HEK293T (cell line): ENCODE measurements around the gene SKAP1.

Experiments
- BHLHE40 ChIP-seq: fragments of 450-650 bp; IDR thresholded peaks from 2 replicates; pipeline ENCODE4 v1.6.1; 2016; ENCODE audit warnings: mild to moderate bottlenecking, moderate library complexity, borderline replicate concordance
- ELF4 ChIP-seq: fragments of 450-650 bp; IDR thresholded peaks from 2 replicates; pipeline ENCODE4 v1.6.1; 2017; ENCODE audit warnings: antibody characterized with exemption
- FOXA1 ChIP-seq: fragments of 450-650 bp; IDR thresholded peaks from 2 replicates; pipeline ENCODE4 v1.6.1; 2016; ENCODE audit warnings: mild to moderate bottlenecking
- FOXK2 ChIP-seq: fragments of 450-650 bp; IDR thresholded peaks from 2 replicates; pipeline ENCODE4 v1.6.1; 2016; ENCODE audit warnings: mild to moderate bottlenecking
- L3MBTL2 ChIP-seq: fragments of 450-650 bp; conservative IDR thresholded peaks from 2 replicates; pipeline ENCODE4 v1.6.1; 2016; ENCODE audit warnings: mild to moderate bottlenecking
- SP1 ChIP-seq: fragments of 450-650 bp; IDR thresholded peaks from 2 replicates; pipeline ENCODE4 v1.6.1; 2017
- SUZ12 ChIP-seq: fragments of 450-650 bp; IDR thresholded peaks from 2 replicates; pipeline ENCODE4 v1.6.1; 2016; ENCODE audit warnings: mild to moderate bottlenecking
- TARDBP ChIP-seq: fragments of 450-650 bp; IDR thresholded peaks from 2 replicates; pipeline ENCODE4 v1.6.1; 2016

DNA sequence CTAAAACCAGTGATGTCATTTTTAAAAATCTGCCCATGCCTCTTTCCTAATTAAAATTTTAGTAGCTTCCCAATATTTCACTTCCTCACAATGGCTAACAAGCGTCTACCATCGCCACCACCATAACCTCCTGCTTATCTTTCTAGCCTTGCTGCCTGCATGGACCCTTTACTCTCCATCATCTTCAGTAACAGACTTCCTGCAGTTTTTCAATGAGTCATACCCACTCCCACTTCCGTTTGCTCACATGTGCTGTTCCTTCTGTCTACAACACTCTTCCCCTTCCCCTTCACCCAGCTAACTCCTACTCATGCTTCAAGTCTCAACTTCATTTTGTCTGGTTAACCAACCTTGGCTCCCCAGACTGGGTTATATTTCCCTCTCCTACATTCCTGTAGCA lies 12.8 kb upstream of the SKAP1 start:
- TF ChIP-seq TARDBP, result no peak
- no peak for TF ChIP-seq ELF4
- TF ChIP-seq L3MBTL2, result no peak
- no peak for TF ChIP-seq FOXA1
- TF ChIP-seq BHLHE40, result no peak
- no peak for TF ChIP-seq SUZ12
- no peak for TF ChIP-seq SP1
- TF ChIP-seq FOXK2, result no peak
